GM23338 (cell line): ENCODE measurements around the gene ARHGEF16. TPM values are rescaled to one million over a fixed set of nuclear protein-coding genes. Genes with fewer than 3 reads are reported as not detected.
A peak's percentile ranks its signal among the peaks of the same experiment; 100 is the strongest.

Source experiments
- ATAC-seq: fragments of 200-7000 bp; cut with Tn5 transposase; 3 replicates; pipeline ENCODE4 v1.9.1; 2020
- DNase-seq: peaks from one replicate; pipeline ENCODE4 v3.0.0-alpha.2; 2015; ENCODE audit warnings: low spot score
- H2AFZ ChIP-seq: fragments of 200-600 bp; sonication (generic); 2 replicates; pipeline ENCODE4 v1.8.0; 2016; ENCODE audit warnings: antibody characterized with exemption, mild to moderate bottlenecking, moderate library complexity
- H3F3A ChIP-seq: fragments of 200-600 bp; sonication (generic); replicated peaks from 2 replicates; pipeline ENCODE4 v1.8.0; 2017; ENCODE audit warnings: antibody characterized with exemption, mixed run types, low read depth
- H3K27ac ChIP-seq: fragments of 200-600 bp; sonication (generic); 2 replicates; pipeline ENCODE4 v1.6.1; 2016; ENCODE audit warnings: low read depth
- H3K27me3 ChIP-seq: fragments of 200-600 bp; sonication (generic); 2 replicates; pipeline ENCODE4 v1.8.0; 2016; ENCODE audit warnings: mild to moderate bottlenecking, mixed run types, moderate library complexity; ENCODE audit not compliant: insufficient read depth
- H3K36me3 ChIP-seq: fragments of 200-600 bp; sonication (generic); 2 replicates; pipeline ENCODE4 v1.8.0; 2016; ENCODE audit warnings: mild to moderate bottlenecking; ENCODE audit not compliant: insufficient read depth
- H3K4me1 ChIP-seq: fragments of 200-600 bp; sonication (generic); 2 replicates; pipeline ENCODE4 v1.8.0; 2016; ENCODE audit warnings: mild to moderate bottlenecking, moderate library complexity; ENCODE audit not compliant: insufficient read depth
- H3K4me2 ChIP-seq: fragments of 200-600 bp; sonication (generic); 2 replicates; pipeline ENCODE4 v1.7.1; 2017; ENCODE audit warnings: mixed run types
- H3K4me3 ChIP-seq: fragments of 200-600 bp; sonication (generic); 2 replicates; pipeline ENCODE4 v1.6.1; 2016; ENCODE audit warnings: mixed run types
- H3K79me2 ChIP-seq: fragments of 200-600 bp; sonication (generic); replicated peaks from 2 replicates; pipeline ENCODE4 v1.8.0; 2017; ENCODE audit warnings: mild to moderate bottlenecking; ENCODE audit not compliant: insufficient read depth
- H3K9me2 ChIP-seq: fragments of 200-600 bp; sonication (generic); 2 replicates; pipeline ENCODE4 v1.8.0; 2017; ENCODE audit not compliant: insufficient read depth
- H4K20me1 ChIP-seq: fragments of 200-600 bp; sonication (generic); replicated peaks from 2 replicates; pipeline ENCODE4 v1.8.0; 2017; ENCODE audit warnings: mild to moderate bottlenecking; ENCODE audit not compliant: insufficient read depth
- H3K27ac Mint-ChIP-seq: 2 replicates; pipeline ENCODE4 v1.8.0; 2020; ENCODE audit warnings: inconsistent platforms, mild to moderate bottlenecking, moderate library complexity, mixed read lengths
- H3K27me3 Mint-ChIP-seq: 3 replicates; pipeline ENCODE4 v1.8.0; 2022; ENCODE audit warnings: low read depth, mild to moderate bottlenecking, moderate library complexity, mixed read lengths, inconsistent platforms; ENCODE audit not compliant: insufficient read depth, poor library complexity
- H3K36me3 Mint-ChIP-seq: 3 replicates; pipeline ENCODE4 v1.8.0; 2021; ENCODE audit warnings: low read depth, mild to moderate bottlenecking, inconsistent platforms, moderate library complexity, mixed read lengths
- H3K4me1 Mint-ChIP-seq: 3 replicates; pipeline ENCODE4 v1.8.0; 2020; ENCODE audit warnings: mild to moderate bottlenecking, inconsistent platforms, mixed read lengths
- H3K4me3 Mint-ChIP-seq: 3 replicates; pipeline ENCODE4 v1.8.0; 2021; ENCODE audit warnings: moderate library complexity, mild to moderate bottlenecking, inconsistent platforms, mixed read lengths
- H3K9me3 Mint-ChIP-seq: 3 replicates; pipeline ENCODE4 v1.8.0; 2020; ENCODE audit warnings: moderate library complexity, mild to moderate bottlenecking, inconsistent platforms, mixed read lengths
- EZH2 ChIP-seq: fragments of 200-600 bp; sonication (generic); IDR thresholded peaks from one replicate; pipeline ENCODE4 v1.8.0; 2017; ENCODE audit warnings: antibody characterized with exemption, mild to moderate bottlenecking, low read depth; ENCODE audit not compliant: unreplicated experiment
- EZH2phosphoT487 ChIP-seq: fragments of 200-600 bp; sonication (generic); IDR thresholded peaks from one replicate; pipeline ENCODE4 v1.8.1; 2018; ENCODE audit warnings: antibody characterized with exemption; ENCODE audit not compliant: unreplicated experiment
- JUNB ChIP-seq: IDR thresholded peaks from one replicate; pipeline ENCODE4 v1.6.1; 2016; ENCODE audit warnings: antibody characterized with exemption; ENCODE audit not compliant: unreplicated experiment
- POLR2AphosphoS5 ChIP-seq: IDR thresholded peaks from 2 replicates; pipeline ENCODE4 v1.6.1; 2016; ENCODE audit warnings: antibody characterized with exemption, low read depth
- STAT1 ChIP-seq: IDR thresholded peaks from one replicate; pipeline ENCODE4 v1.6.1; 2016; ENCODE audit warnings: antibody characterized with exemption; ENCODE audit not compliant: unreplicated experiment
- ZNF114 ChIP-seq: fragments of 250-450 bp; sonication (Bioruptor Pico); IDR thresholded peaks from 2 replicates; pipeline ENCODE4 v1.5.0; 2020; ENCODE audit warnings: mild to moderate bottlenecking, moderate library complexity
- polyA plus RNA-seq: library from polyadenylated mRNA; unstranded; fragments of >200 nt; fragmentation: Nextera tagmentation; extraction: Ambion mirVana; gene quantifications from 2 replicates; pipeline ENCODE4 v1.2.1, GENCODE V29; 2016
- total RNA-seq: library from RNA; depleted of rRNA; stranded (reverse); fragments of >200 nt; shearing (Covaris generic); gene quantifications from 2 replicates; pipeline ENCODE4 v1.2.3, GENCODE V29; 2014
- TF ChIP-seq, protein P1 (sequence below), 2 experiments: fragments of 200-600 bp in 1 of 2; sonication (generic) in 1 of 2; conservative IDR thresholded peaks; 2 replicates each; pipeline versions ENCODE4 v1.5.1 to v1.6.1; 2016 to 2017; ENCODE audit warnings: antibody characterized with exemption in 2 of 2, low read depth in 2 of 2, mild to moderate bottlenecking in 2 of 2, moderate library complexity in 1 of 2
- TF ChIP-seq, protein P2 (sequence below): IDR thresholded peaks from 2 replicates; pipeline ENCODE4 v1.6.1; 2016; ENCODE audit warnings: antibody characterized with exemption

Gene ARHGEF16
- total and polyA plus RNA-seq, 2 experiments from 2014 or later = 12.2 to 29.3 TPM

DNA sequence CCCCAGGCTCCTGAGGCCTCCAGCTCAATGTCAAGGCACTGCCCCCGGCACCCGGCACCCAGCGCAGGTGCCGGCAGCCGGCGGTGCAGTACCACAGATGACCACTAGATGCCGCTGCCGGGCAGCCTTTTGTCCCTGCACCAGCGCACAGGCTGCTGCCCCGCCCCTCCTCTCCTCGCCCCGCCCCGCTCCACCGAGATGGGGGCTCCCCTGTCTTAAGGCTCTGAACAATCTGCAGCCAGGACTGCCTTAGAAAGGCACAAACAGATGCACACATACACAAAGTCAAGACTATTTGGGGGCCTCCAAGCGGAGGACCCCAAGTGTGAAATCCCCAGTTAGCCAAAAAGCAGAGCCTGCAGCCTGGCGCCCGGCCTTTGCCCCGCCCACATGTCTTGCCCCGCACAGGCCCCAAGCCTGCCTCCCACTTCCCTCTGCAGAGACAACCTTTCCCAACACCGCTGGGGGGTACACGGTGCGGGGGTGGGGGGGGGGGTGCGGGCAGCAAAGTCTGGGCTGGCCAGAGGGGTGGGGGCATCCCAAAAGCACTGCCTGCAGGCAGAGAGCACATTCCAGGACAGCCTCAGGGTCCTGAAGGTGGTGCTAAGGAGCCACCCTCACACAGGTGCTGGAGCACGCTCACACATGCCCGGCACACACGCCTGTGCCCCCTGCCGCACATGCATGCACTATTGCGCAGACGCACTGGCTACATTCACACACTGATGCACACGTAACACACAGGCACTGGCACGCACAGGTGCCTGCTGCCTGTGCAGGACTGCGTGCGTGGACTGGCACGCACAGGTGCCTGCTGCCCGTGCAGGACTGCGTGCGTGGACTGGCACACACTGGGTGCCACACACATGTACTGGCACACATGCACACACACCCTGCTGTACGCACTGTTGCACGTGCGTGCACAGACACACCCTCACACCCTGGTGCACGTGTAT, 37.1 kb downstream of the ARHGEF16 start:
- H3K27me3 Mint-ChIP-seq = peaks cover 11% of the 10 kb centered on the region
- Histone ChIP-seq H4K20me1 (no peaks in the 10 kb centered on the region), H3F3A (no peaks in the 10 kb centered on the region), H3K4me2 (peak overlapping the region; percentile 80), H3K36me3 (no peaks in the 10 kb centered on the region), H3K4me1 (no peaks in the 10 kb centered on the region), H3K27ac (no peak overlapping the region), H3K9me2 (no peaks in the 10 kb centered on the region), H3K4me3 (peak overlapping the region; percentile 51), H3K27me3 (no peaks in the 10 kb centered on the region), H3K79me2 (no peaks in the 10 kb centered on the region), H2AFZ (0 out of 2 replicates have a peak overlapping the region, but pooled peaks have one; percentile 76)
- H3K4me3 Mint-ChIP-seq = peak overlapping the region; percentile 69
- DNase-seq (peak; percentile 68), ATAC-seq (peak; percentile 87)
- TF ChIP-seq, protein P1, sequence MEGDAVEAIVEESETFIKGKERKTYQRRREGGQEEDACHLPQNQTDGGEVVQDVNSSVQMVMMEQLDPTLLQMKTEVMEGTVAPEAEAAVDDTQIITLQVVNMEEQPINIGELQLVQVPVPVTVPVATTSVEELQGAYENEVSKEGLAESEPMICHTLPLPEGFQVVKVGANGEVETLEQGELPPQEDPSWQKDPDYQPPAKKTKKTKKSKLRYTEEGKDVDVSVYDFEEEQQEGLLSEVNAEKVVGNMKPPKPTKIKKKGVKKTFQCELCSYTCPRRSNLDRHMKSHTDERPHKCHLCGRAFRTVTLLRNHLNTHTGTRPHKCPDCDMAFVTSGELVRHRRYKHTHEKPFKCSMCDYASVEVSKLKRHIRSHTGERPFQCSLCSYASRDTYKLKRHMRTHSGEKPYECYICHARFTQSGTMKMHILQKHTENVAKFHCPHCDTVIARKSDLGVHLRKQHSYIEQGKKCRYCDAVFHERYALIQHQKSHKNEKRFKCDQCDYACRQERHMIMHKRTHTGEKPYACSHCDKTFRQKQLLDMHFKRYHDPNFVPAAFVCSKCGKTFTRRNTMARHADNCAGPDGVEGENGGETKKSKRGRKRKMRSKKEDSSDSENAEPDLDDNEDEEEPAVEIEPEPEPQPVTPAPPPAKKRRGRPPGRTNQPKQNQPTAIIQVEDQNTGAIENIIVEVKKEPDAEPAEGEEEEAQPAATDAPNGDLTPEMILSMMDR (conservative IDR thresholded peaks at IDR 0.05; ENCODE audit: low read depth in 2 of 2) = peak; percentile 82
- TF ChIP-seq POLR2AphosphoS5 (no peak), EZH2phosphoT487 (no peak)
- TF ChIP-seq, protein P2, sequence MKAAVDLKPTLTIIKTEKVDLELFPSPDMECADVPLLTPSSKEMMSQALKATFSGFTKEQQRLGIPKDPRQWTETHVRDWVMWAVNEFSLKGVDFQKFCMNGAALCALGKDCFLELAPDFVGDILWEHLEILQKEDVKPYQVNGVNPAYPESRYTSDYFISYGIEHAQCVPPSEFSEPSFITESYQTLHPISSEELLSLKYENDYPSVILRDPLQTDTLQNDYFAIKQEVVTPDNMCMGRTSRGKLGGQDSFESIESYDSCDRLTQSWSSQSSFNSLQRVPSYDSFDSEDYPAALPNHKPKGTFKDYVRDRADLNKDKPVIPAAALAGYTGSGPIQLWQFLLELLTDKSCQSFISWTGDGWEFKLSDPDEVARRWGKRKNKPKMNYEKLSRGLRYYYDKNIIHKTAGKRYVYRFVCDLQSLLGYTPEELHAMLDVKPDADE = no peak
- H3K36me3 Mint-ChIP-seq = peaks cover 9% of the 10 kb centered on the region; the same call in 2 of the 3 replicates
- H3K27ac Mint-ChIP-seq = no peak overlapping the region
- H3K4me1 Mint-ChIP-seq = peaks cover 2% of the 10 kb centered on the region; the same call in 2 of the 3 replicates
- H3K9me3 Mint-ChIP-seq = peaks cover 11% of the 10 kb centered on the region

DNA sequence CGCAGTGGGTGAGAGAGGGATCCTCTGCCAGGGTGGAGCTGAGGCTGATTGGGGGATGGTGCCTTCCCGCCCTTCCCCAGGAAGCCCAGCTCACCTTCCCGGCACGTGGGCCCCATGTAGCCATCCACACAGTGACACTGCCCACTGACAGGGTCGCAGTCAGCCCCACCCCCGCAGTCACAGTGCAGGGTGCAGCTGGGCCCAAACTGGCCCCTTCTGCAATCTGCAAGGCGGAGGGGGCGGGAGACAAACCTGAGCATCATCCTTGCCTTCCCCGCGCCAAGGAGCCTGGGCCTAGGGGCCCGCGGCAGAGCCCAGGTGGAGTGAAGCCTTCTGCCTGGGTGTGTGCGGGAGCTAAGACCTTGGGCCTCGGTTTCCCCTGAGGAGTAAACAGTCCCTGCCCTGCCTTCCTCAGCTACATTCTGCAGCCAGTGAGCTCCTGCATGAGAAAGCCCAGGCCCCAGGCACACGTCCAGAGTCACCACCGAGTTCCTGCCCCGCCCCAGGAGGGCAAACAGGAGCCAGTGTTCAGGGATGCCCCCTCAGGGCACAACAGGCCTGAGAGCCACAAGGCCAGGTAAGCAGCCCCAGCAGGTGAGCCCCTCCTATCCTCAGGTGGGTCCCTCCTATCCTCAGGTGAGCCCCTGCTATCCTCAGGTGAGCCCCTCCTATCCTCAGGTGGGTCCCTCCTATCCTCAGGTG, 38.2 kb downstream of the ARHGEF16 start:
- Histone ChIP-seq H3K27ac (no peak overlapping the region), H2AFZ (no peak overlapping the region), H3K9me2 (no peaks in the 10 kb centered on the region), H4K20me1 (no peaks in the 10 kb centered on the region), H3K4me3 (no peak overlapping the region), H3K36me3 (no peaks in the 10 kb centered on the region), H3K4me1 (no peaks in the 10 kb centered on the region), H3K4me2 (no peak overlapping the region), H3K79me2 (no peaks in the 10 kb centered on the region), H3F3A (no peaks in the 10 kb centered on the region), H3K27me3 (no peaks in the 10 kb centered on the region)
- H3K27me3 Mint-ChIP-seq = peaks cover 11% of the 10 kb centered on the region
- ATAC-seq (no peak), DNase-seq (no peak)
- peaks cover 11% of the 10 kb centered on the region for H3K9me3 Mint-ChIP-seq
- no peak overlapping the region for H3K27ac Mint-ChIP-seq
- H3K4me1 Mint-ChIP-seq = peaks cover 2% of the 10 kb centered on the region; the same call in 2 of the 3 replicates
- no peak overlapping the region for H3K4me3 Mint-ChIP-seq
- H3K36me3 Mint-ChIP-seq = peaks cover 9% of the 10 kb centered on the region; the same call in 2 of the 3 replicates
- TF ChIP-seq, protein P2 = no peak
- TF ChIP-seq, protein P1 (conservative IDR thresholded peaks at IDR 0.05; ENCODE audit: low read depth in 2 of 2) = no peak
- no peak for TF ChIP-seq ZNF114 (CRISPR knock-in tag)
- no peak for TF ChIP-seq EZH2phosphoT487
- TF ChIP-seq EZH2 = no peak
- no peak for TF ChIP-seq POLR2AphosphoS5
- no peak for TF ChIP-seq JUNB
- TF ChIP-seq STAT1 = no peak
